GM13977 (cell line): Measurements from ENCODE around the gene SCN9A.
A peak's percentile ranks its signal among the peaks of the same experiment; 100 is the strongest.

Source experiments
- DNase-seq: peaks from one replicate; pipeline ENCODE4 v3.0.0; 2012; ENCODE audit warnings: low spot score
- CTCF ChIP-seq: IDR thresholded peaks from 2 replicates; pipeline ENCODE4 v1.5.1; 2012; ENCODE audit warnings: mild to moderate bottlenecking, control low read depth; ENCODE audit not compliant: insufficient read depth; ENCODE audit errors: extremely low read depth, missing control alignments
- in situ Hi-C: fragments of 300-500 bp; cut with MboI; formaldehyde crosslinking; loops from one replicate; pipeline ENCODE4 v1.12.0; 2022; ENCODE audit warnings: low sequenced_read_pairs, low pct_unique_long_range_greater_than_20kb, mixed read lengths, inconsistent platforms; ENCODE audit not compliant: unreplicated experiment

The SCN9A gene

GRCh38 chr2:166202778-166203177, 173.0 kb downstream of the SCN9A start:
- no peak for DNase-seq
- TF ChIP-seq CTCF = no peak
- in situ Hi-C loops = no loop called here

DNA sequence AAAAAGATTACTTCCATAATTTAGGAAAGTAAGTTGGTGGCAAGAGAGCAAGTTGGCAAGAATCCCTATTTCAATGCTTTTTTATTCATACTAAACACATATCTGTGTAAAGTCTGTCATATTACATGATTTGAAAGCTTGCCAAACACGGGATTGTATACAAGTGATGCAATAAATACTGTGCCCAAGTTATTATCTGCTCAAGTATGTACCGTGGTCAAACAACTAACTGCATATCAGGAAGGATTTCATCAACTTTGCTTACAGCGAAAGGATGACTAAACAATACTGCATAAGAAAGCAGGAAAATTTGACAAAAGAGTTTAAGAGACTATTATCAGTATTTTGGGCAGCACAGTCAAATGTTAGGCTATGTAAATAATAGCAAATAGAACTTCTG, 178.3 kb downstream of the SCN9A start:
- no peak for DNase-seq
- TF ChIP-seq CTCF = no peak
- in situ Hi-C loops = no loop called here

GRCh38 chr2:166193407-166193806, 182.3 kb downstream of the SCN9A start:
- in situ Hi-C loops = no loop called here
- no peak for TF ChIP-seq CTCF
- DNase-seq = no peak

DNA sequence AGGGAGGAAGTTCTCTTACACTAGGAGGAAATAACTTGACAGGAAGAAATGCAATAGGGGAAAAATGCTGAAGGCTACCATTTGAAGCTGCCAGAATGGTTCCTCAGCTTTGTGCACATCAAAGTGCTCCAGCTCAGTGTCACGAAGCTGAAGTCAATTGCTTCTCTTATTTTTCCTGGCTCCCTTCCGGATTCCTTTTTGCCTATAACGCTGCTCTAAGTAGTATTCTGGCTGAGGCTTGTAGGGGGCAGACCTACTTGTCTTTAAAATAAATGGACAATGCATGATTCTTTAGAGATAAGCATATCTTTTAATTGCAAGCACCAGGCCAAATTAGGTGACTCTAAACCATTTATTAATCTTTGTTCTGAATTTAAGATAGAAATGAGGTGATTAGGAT, 187.7 kb downstream of the SCN9A start:
- in situ Hi-C loops = no loop called here
- no peak for DNase-seq
- TF ChIP-seq CTCF = no peak

- DNase-seq = no peak
- no peak for TF ChIP-seq CTCF
- in situ Hi-C loops = no loop called here
These were observed 191.0 kb downstream of the SCN9A start for GRCh38 chr2:166184789-166185188.

GRCh38 chr2:166181813-166182154, 194.0 kb downstream of the SCN9A start:
- no peak for DNase-seq
- in situ Hi-C loops = no loop called here
- TF ChIP-seq CTCF = peak; percentile 3
